ENCODE results near the gene OR11G2.
"Not testable (repeated sequence)": the region's sequence is repeated elsewhere in the genome, so short reads cannot be mapped to it uniquely, and the experiment has no call there.

OR11G2 gene

DNA sequence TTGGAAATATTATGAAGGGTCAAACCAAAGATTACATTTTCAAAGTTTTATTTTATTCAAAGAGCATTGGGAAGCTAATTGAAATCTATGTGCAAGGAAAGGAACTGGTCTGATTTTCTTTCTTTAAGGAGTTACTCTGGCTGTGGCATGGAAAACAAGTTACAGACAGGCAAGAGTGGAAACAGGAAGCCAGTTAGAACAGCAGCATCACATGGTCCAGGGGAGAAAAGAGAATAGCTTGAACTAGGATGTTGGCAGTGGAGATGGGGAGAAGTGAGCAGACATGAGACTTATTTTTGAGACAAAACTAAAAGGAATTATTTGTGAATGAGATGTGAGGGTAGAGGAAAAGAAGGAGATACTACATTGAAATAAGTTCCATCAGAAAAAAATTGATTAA is 3.4 kb downstream of the OR11G2 start:
- no peak overlapping the region for H2AFZ ChIP-seq (ENCODE audit: low read depth, low read length)
- no peaks in the 10 kb centered on the region for H3K36me3 ChIP-seq (ENCODE audit: insufficient read depth, low read length)
- H3K9me3 ChIP-seq (ENCODE audit: low read length), result no peaks in the 10 kb centered on the region
- peaks cover 11% of the 10 kb centered on the region for H3K27me3 ChIP-seq (ENCODE audit: insufficient read depth, low read length)
- H3K4me3 ChIP-seq (ENCODE audit: low read length), result no peak overlapping the region
- H3K4me1 ChIP-seq (ENCODE audit: insufficient read depth, low read length), result no peaks in the 10 kb centered on the region

DNA sequence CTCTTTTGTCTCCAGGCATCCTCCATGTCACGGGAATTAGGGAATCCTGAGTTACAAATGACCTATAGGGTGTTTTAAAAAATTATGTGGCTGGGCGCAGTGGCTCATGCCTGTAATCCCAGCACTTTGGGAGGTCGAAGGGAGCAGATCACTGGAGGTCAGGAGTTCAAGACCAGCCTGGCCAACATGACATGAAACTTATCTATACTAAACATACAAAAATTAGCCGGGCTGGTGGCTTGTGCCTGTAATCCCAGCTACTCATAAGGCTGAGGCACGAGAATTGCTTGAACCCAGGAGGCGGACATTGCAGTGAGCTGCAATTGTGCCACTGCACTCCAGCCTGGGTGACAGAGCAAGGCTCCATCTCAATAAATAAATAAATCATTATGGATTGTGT is 4.5 kb downstream of the OR11G2 start:
- H3K4me1 ChIP-seq (ENCODE audit: insufficient read depth, low read length); H2AFZ ChIP-seq (ENCODE audit: low read depth, low read length); H3K36me3 ChIP-seq (ENCODE audit: insufficient read depth, low read length); H3K4me3 ChIP-seq (ENCODE audit: low read length); H3K9me3 ChIP-seq (ENCODE audit: low read length): not testable (repeated sequence)
- H3K27me3 ChIP-seq (ENCODE audit: insufficient read depth, low read length), result peaks cover 11% of the 10 kb centered on the region

DNA sequence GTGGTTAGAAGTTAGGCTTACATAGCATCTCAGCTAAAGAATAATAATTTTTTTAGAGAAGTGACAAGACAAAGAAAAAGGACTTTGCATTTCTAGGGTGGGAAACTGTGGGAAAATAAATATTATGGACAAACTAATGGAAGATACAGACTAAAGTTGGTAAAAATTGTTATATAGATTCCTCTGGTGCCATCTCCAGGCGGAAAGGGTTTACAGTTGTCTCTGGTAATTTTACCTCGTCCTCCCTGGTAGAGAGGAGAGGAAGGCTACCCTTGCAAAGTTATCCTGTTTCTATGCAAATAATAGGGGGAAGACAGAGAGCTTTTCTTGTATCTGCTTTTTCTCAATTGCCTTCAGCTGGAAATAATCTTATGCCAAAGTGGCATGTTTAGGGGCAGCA is 5.2 kb downstream of the OR11G2 start:
- H2AFZ ChIP-seq (ENCODE audit: low read depth, low read length), result no peak overlapping the region
- H3K4me3 ChIP-seq (ENCODE audit: low read length), result no peak overlapping the region
- peaks cover 11% of the 10 kb centered on the region for H3K27me3 ChIP-seq (ENCODE audit: insufficient read depth, low read length)
- H3K9me3 ChIP-seq (ENCODE audit: low read length), result no peaks in the 10 kb centered on the region
- no peaks in the 10 kb centered on the region for H3K4me1 ChIP-seq (ENCODE audit: insufficient read depth, low read length)
- no peaks in the 10 kb centered on the region for H3K36me3 ChIP-seq (ENCODE audit: insufficient read depth, low read length)

DNA sequence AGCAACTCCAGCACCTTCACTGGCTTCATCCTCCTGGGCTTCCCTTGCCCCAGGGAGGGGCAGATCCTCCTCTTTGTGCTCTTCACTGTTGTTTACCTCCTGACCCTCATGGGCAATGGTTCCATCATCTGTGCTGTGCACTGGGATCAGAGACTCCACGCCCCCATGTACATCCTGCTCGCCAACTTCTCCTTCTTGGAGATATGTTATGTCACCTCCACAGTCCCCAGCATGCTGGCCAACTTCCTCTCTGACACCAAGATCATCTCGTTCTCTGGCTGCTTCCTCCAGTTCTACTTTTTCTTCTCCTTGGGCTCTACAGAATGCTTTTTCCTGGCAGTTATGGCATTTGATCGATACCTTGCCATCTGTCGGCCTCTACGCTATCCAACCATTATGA is 6.8 kb downstream of the OR11G2 start:
- Histone ChIP-seq H3K36me3 (ENCODE audit: insufficient read depth, low read length) (no peaks in the 10 kb centered on the region), H3K27me3 (ENCODE audit: insufficient read depth, low read length) (peaks cover 8% of the 10 kb centered on the region), H3K4me1 (ENCODE audit: insufficient read depth, low read length) (no peaks in the 10 kb centered on the region), H2AFZ (ENCODE audit: low read depth, low read length) (no peak overlapping the region), H3K4me3 (ENCODE audit: low read length) (no peak overlapping the region), H3K9me3 (ENCODE audit: low read length) (no peaks in the 10 kb centered on the region)

DNA sequence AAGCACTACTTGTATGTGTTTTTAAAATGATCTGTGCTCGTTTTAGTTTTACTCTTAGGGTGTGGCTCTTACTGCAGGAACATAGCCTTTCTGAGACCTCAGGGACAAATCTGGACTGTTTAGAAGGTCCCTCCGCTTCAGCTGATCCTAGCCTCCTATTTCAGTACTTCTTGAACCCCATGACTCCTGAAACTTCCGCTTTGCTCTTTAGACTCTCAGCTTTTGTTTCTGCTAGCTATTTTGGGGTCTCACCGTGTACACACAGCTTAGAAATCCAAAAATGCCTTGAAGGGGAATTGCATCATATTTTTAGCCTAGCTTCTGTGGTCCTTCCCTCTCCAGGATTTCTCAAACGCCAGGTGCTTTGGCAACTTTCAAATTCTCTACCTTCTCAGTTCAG is 8.3 kb downstream of the OR11G2 start:
- no peaks in the 10 kb centered on the region for H3K9me3 ChIP-seq (ENCODE audit: low read length)
- H3K36me3 ChIP-seq (ENCODE audit: insufficient read depth, low read length), result no peaks in the 10 kb centered on the region
- no peak overlapping the region for H3K4me3 ChIP-seq (ENCODE audit: low read length)
- H3K27me3 ChIP-seq (ENCODE audit: insufficient read depth, low read length), result peaks cover 8% of the 10 kb centered on the region
- H2AFZ ChIP-seq (ENCODE audit: low read depth, low read length), result no peak overlapping the region
- H3K4me1 ChIP-seq (ENCODE audit: insufficient read depth, low read length), result no peaks in the 10 kb centered on the region

DNA sequence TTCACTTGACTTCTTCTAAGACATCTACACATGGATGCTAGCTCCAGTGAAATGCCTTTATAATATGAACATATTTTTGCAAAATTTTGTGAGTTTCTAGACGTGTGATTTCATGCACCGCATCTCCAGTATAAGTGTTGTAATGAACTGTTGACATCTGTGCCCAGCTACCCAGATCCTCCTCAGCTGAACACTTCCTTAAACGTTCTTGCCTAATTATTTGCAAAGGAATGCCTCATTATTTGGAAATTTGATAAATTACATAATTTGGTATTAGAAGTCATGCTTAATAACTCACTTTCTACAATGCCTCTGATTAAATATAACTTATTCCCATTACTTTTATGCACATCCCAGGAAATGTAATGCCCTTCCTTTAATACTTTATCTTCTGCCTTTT is 14.0 kb downstream of the OR11G2 start:
- no peaks in the 10 kb centered on the region for H3K36me3 ChIP-seq (ENCODE audit: insufficient read depth, low read length)
- no peak overlapping the region for H3K4me3 ChIP-seq (ENCODE audit: low read length)
- H3K27me3 ChIP-seq (ENCODE audit: insufficient read depth, low read length), result no peaks in the 10 kb centered on the region
- H3K4me1 ChIP-seq (ENCODE audit: insufficient read depth, low read length), result no peaks in the 10 kb centered on the region
- no peaks in the 10 kb centered on the region for H3K9me3 ChIP-seq (ENCODE audit: low read length)
- no peak overlapping the region for H2AFZ ChIP-seq (ENCODE audit: low read depth, low read length)

DNA sequence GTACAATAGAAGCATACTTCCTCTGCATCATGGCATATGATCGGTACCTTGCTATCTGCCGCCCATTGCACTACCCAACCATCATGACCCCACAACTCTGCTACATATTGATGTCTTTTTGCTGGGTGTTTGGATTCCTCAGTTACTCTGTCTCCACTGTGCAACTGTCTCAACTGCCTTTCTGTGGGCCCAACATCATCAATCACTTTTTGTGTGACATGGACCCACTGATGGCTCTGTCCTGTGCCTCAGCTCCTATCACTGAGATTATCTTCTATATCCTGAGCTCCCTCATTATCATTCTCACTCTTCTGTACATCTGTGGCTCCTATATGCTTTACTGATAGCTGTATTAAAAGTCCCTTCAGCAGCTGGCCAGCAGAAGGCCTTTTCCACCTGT is 18.9 kb downstream of the OR11G2 start:
- H2AFZ ChIP-seq (ENCODE audit: low read depth, low read length), result no peak overlapping the region
- H3K4me1 ChIP-seq (ENCODE audit: insufficient read depth, low read length), result no peaks in the 10 kb centered on the region
- H3K36me3 ChIP-seq (ENCODE audit: insufficient read depth, low read length), result no peaks in the 10 kb centered on the region
- no peak overlapping the region for H3K4me3 ChIP-seq (ENCODE audit: low read length)
- H3K9me3 ChIP-seq (ENCODE audit: low read length), result no peaks in the 10 kb centered on the region
- no peaks in the 10 kb centered on the region for H3K27me3 ChIP-seq (ENCODE audit: insufficient read depth, low read length)

DNA sequence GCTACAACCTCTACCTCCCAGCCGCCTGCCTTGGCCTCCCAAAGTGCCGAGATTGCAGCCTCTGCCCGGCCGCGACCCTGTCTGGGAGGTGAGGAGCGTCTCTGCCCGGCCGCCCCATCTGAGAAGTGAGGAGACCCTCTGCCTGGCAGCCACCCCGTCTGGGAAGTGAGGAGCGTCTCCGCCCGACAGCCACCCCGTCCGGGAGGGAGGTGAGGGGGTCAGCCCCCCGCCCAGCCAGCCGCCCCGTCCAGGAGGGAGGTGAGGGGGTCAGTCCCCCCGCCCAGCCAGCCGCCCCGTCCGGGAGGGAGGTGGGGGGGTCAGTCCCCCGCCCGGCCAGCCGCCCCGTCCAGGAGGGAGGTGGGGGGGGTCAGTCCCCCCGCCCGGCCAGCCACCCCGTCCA is 21.7 kb downstream of the OR11G2 start:
- H3K9me3 ChIP-seq (ENCODE audit: low read length); H3K4me3 ChIP-seq (ENCODE audit: low read length); H3K27me3 ChIP-seq (ENCODE audit: insufficient read depth, low read length); H3K36me3 ChIP-seq (ENCODE audit: insufficient read depth, low read length); H2AFZ ChIP-seq (ENCODE audit: low read depth, low read length); H3K4me1 ChIP-seq (ENCODE audit: insufficient read depth, low read length): not testable (repeated sequence)

DNA sequence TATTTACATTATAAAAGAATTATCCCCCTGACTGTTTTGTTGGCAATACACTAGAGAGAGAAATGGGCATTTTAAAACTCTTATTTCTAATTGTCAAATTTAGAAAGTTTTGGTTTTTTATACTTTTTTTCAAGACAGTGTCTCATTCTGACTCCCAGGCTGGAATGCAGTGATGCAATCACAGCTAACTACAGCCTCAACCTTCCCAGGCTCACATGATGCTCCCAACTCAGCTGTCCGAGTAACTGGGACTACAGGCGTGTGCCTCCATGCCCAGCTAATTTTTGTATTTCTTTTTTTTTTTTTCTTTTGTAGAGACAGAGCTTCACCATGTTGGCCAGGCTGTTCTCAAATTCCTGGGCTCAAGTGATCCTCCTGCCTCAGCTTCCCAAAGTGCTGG is 24.5 kb downstream of the OR11G2 start:
- H3K4me3 ChIP-seq (ENCODE audit: low read length), result no peak overlapping the region

DNA sequence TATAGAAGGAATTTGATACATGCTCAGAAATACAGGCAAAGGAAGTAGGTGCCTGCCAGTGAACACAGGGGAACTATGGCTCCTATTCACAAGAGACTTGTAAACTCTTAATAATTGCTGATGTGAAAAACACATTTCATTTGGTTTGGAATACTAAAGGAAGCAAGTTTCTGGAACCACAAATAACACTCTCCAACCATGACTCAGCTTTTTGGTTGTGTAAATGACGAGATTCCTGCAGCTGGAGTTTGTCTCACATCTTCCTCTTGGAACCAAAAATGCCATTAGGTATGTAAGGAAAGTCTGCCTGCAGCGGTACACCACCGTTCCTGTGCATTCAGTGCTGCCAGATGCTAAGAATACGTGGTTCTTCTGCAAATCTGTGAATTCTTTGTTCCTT is 28.3 kb downstream of the OR11G2 start:
- Histone ChIP-seq H3K4me3 (ENCODE audit: low read length) (no peak overlapping the region), H3K9me3 (ENCODE audit: low read length) (no peaks in the 10 kb centered on the region), H3K4me1 (ENCODE audit: insufficient read depth, low read length) (no peaks in the 10 kb centered on the region), H2AFZ (ENCODE audit: low read depth, low read length) (no peak overlapping the region), H3K36me3 (ENCODE audit: insufficient read depth, low read length) (no peaks in the 10 kb centered on the region), H3K27me3 (ENCODE audit: insufficient read depth, low read length) (peaks cover 2% of the 10 kb centered on the region)

More for the DNA sequence above, 24.5 kb downstream of the OR11G2 start:
- Histone ChIP-seq H3K27me3 (ENCODE audit: insufficient read depth, low read length) (peaks cover 2% of the 10 kb centered on the region), H3K4me1 (ENCODE audit: insufficient read depth, low read length) (no peaks in the 10 kb centered on the region), H2AFZ (ENCODE audit: low read depth, low read length) (no peak overlapping the region), H3K9me3 (ENCODE audit: low read length) (no peaks in the 10 kb centered on the region), H3K36me3 (ENCODE audit: insufficient read depth, low read length) (no peaks in the 10 kb centered on the region)

DNA sequence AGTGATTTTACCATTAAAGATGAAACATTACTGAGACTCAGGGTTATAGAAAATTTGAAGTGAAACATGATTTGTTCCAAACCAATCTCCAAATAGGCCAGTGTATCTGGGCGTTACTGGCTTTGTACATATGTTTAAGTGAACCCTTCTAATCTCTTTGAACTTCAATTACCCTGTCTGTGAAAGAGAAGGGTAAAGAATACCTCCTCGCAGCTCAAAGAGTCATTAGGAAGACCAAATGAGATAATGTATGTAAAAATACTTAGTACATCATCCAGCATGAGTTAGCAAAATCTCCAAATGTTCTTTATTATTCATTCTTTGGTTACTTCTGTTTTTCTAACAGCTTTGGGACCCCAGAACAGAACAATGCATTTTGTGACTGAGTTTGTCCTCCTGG is 32.7 kb downstream of the OR11G2 start, which contains the start of gene OR11H6:
TSS of gene OR11H6 (plus strand) at position 301 of the 400 bp plus-strand sequence. CDS start at position 301, 0 bp downstream.
- Histone ChIP-seq H3K4me1 (ENCODE audit: insufficient read depth, low read length) (no peaks in the 10 kb centered on the region), H3K27me3 (ENCODE audit: insufficient read depth, low read length) (peaks cover 4% of the 10 kb centered on the region), H3K36me3 (ENCODE audit: insufficient read depth, low read length) (no peaks in the 10 kb centered on the region), H2AFZ (ENCODE audit: low read depth, low read length) (no peak within 1 kb of the TSS), H3K9me3 (ENCODE audit: low read length) (no peaks in the 10 kb centered on the region), H3K4me3 (ENCODE audit: low read length) (no peak within 1 kb of the TSS)

DNA sequence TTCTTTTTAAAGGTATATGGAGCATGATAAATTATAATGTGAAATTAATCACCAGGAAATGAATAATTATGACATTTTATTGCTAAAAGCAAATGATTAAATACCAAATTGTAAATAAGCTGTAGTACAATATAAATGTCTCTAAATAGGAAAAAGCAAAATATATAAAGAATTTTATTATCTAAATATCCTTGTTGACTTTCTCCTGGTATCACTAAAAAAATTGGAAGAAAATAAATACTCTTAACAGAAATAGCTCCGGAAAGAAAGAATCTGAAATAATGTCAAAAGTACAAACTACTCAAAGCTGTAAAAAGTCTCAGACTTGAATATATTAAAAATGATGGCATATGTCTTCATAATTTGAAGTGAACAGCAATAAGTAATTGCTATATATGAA is 38.0 kb downstream of the OR11G2 start, which contains the start of gene OR11H7:
TSS of gene OR11H7 (plus strand) at position 301 of the 400 bp plus-strand sequence.
- Histone ChIP-seq H3K4me3 (ENCODE audit: low read length) (no peak within 1 kb of the TSS), H3K4me1 (ENCODE audit: insufficient read depth, low read length) (no peaks in the 10 kb centered on the region), H3K27me3 (ENCODE audit: insufficient read depth, low read length) (peaks cover 2% of the 10 kb centered on the region), H2AFZ (ENCODE audit: low read depth, low read length) (no peak within 1 kb of the TSS), H3K36me3 (ENCODE audit: insufficient read depth, low read length) (no peaks in the 10 kb centered on the region), H3K9me3 (ENCODE audit: low read length) (no peaks in the 10 kb centered on the region)

DNA sequence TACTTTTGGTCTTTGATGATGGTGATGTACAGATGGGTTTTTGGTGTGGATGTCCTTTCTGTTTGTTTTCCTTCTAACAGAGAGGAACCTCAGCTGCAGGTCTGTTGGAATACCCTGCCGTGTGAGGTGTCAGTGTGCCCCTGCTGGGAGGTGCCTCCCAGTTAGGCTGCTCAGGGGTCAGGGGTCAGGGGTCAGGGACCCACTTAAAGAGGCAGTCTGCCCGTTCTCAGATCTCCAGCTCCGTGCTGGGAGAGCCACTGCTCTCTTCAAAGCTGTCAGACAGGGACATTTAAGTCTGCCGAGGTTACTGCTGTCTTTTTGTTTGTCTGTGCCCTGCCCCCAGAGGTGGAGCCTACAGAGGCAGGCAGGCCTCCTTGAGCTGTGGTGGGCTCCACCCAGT is 44.7 kb downstream of the OR11G2 start:
- H3K4me3 ChIP-seq (ENCODE audit: low read length), result not testable (repeated sequence)

DNA sequence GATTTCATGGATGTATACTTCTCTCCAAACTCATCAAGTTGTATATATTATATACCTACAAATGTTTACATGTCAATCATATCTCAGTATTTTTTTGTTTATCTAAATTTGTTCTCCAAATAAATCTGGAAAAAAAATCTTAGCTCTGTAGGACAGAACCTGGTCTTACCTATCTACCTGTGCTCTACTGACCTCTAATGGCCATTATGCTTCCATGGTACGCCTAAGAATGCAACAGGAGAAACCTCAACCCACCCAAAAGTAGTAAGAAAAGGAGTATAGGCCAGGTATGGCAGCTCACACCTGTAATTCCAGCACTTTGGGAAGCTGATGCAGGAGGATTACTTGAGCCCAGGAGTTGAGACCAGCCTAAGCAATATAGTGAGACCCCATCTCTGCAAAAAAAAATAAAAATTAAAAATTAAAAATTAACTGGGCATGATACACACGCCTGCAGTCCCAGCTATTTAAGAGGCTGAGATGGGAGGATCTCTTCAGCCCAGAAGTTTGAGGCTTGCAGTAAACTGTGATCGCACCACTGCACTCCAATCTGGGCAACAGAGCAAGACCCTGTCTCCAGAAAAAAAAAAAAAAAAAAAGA is 57.0 kb downstream of the OR11G2 start:
- Histone ChIP-seq H2AFZ (ENCODE audit: low read depth, low read length) (no peak overlapping the region), H3K9me3 (ENCODE audit: low read length) (no peaks in the 10 kb centered on the region), H3K36me3 (ENCODE audit: insufficient read depth, low read length) (no peaks in the 10 kb centered on the region), H3K4me1 (ENCODE audit: insufficient read depth, low read length) (no peaks in the 10 kb centered on the region), H3K27me3 (ENCODE audit: insufficient read depth, low read length) (no peaks in the 10 kb centered on the region), H3K4me3 (ENCODE audit: low read length) (no peak overlapping the region)

More for the DNA sequence above, 44.7 kb downstream of the OR11G2 start:
- H3K4me1 ChIP-seq (ENCODE audit: insufficient read depth, low read length); H3K27me3 ChIP-seq (ENCODE audit: insufficient read depth, low read length); H3K36me3 ChIP-seq (ENCODE audit: insufficient read depth, low read length); H2AFZ ChIP-seq (ENCODE audit: low read depth, low read length); H3K9me3 ChIP-seq (ENCODE audit: low read length): not testable (repeated sequence)

All from neuron (in vitro differentiated cells).